Epithelial cell of esophagus (primary cell): Measurements from ENCODE around the gene RBM11.
A peak's percentile ranks its signal among the peaks of the same experiment; 100 is the strongest.

ENCODE experiments used
- DNase-seq: peaks from one replicate; pipeline ENCODE4 v3.0.0; 2010; ENCODE audit warnings: low read depth
- H3K4me3 ChIP-seq: 2 replicates; pipeline ENCODE4 v1.5.1; 2011; ENCODE audit warnings: mild to moderate bottlenecking, low read length, control low read depth
- TF ChIP-seq, protein P1 (sequence below): IDR thresholded peaks from 2 replicates; pipeline ENCODE4 v1.5.1; 2011; ENCODE audit warnings: low read depth, mild to moderate bottlenecking, low read length, control low read depth, inconsistent platforms; ENCODE audit not compliant: insufficient read depth; ENCODE audit errors: missing control alignments

The RBM11 gene

DNA sequence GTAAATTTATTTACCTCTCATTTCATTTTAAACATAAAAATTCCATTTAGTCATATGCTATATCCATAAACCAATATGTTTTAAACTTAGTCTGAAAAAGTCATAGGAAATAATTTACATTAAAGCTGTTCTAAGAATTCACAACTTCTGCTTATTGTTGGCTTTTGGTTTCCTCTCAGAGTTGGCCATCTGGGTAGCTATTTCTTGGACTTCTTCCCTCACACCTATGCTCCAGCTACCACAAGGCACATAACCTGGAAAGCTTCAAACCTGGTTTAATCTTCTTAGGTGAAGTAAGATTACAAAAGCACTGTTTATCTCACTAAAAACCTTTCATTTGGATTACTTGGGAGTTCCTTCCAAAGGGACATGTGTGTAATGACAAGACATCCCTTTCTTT lies 29.8 kb downstream of the RBM11 start:
- H3K4me3 ChIP-seq: no peak overlapping the region
- TF ChIP-seq, protein P1, sequence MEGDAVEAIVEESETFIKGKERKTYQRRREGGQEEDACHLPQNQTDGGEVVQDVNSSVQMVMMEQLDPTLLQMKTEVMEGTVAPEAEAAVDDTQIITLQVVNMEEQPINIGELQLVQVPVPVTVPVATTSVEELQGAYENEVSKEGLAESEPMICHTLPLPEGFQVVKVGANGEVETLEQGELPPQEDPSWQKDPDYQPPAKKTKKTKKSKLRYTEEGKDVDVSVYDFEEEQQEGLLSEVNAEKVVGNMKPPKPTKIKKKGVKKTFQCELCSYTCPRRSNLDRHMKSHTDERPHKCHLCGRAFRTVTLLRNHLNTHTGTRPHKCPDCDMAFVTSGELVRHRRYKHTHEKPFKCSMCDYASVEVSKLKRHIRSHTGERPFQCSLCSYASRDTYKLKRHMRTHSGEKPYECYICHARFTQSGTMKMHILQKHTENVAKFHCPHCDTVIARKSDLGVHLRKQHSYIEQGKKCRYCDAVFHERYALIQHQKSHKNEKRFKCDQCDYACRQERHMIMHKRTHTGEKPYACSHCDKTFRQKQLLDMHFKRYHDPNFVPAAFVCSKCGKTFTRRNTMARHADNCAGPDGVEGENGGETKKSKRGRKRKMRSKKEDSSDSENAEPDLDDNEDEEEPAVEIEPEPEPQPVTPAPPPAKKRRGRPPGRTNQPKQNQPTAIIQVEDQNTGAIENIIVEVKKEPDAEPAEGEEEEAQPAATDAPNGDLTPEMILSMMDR: no peak

DNA sequence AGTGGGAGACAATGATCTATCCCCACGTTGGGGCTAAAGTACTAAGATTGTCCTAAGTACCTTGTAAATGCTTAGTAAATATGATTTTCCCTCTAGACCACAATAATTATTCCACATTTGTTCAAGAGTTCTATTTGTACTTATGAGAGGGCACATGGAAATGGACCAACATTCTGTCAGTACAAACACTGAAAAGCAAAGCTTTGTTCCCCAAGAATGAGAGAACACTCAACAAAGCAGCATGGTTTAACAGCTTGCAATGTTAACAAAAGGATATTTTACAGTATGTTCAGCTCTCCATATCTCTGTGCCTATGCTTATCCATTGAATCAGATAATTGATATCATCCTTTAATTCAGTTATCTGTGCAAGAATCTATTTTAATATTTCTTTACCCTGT lies 35.4 kb downstream of the RBM11 start:
- no peak for DNase-seq
- no peak overlapping the region for H3K4me3 ChIP-seq
- TF ChIP-seq, protein P1: no peak

More for the DNA sequence above, 29.8 kb downstream of the RBM11 start:
- DNase-seq: no peak

DNA sequence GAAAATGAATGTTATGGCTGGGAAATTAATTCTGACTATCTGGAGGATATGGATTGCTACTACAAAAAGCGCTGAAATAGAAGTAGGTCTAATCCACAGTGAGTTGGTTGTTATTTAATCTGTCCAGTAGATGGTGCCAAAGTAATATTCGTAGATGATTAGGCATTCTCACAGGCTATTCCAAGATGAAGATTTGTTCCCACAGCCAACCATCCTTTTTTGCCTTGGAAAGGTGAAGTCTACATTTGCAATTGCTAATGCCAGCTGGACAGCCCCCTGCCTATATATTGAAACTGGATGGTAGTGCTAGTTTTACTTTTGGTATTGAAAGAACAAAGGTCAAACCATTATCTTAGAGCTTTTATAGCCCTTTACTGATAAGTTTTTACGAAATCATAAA lies 43.8 kb downstream of the RBM11 start:
- DNase-seq: peak; percentile 70

DNA sequence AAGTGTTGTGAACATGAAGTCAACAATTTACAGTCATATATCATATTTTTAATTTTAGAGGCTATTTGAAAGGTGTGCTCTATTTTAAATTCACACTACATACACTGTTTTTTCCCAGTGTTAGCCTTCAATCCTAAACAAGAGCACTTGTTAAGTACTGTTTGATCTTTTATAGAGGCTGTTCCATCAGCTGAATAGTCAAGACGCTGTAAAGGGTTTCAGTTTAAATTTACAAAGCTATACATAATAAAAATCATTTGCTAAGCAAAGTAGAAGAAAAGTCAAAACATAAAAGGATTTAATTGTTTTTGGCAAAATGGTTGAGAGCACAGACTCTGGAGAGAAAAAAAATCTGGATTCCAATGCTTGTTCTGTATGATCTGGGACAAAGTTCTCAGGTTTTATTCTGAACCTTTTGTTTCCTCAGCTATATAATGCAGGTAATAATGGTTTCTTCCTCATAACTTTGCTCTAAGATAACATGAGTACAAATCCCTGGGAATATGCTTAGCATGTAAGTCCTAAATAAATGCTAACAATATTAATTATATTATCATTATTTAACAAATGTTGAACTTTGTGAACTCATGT lies 44.3 kb downstream of the RBM11 start:
- no peak for DNase-seq
- TF ChIP-seq, protein P1: no peak
- H3K4me3 ChIP-seq: no peak overlapping the region

More for the DNA sequence above, 43.8 kb downstream of the RBM11 start:
- H3K4me3 ChIP-seq: no peak overlapping the region
- TF ChIP-seq, protein P1: peak; percentile 53

DNA sequence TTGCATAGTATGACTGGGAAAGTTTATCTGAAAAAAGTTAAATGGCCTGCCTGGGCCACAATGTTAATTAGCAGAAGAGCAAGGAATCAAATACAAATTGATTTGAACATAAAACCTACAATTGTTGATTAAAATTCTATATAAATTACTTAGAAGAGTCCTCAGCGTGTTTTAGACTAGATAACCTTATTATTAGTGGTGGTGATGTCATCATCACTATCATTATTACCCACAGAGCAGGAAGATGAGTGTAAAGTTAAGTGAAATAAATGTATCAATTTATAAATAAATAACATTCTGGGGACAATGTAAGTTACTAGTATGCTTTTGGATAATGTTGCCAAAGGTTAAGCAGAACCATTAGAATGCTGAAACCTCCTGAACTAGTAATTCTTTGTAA lies 46.1 kb downstream of the RBM11 start:
- TF ChIP-seq, protein P1: no peak

DNA sequence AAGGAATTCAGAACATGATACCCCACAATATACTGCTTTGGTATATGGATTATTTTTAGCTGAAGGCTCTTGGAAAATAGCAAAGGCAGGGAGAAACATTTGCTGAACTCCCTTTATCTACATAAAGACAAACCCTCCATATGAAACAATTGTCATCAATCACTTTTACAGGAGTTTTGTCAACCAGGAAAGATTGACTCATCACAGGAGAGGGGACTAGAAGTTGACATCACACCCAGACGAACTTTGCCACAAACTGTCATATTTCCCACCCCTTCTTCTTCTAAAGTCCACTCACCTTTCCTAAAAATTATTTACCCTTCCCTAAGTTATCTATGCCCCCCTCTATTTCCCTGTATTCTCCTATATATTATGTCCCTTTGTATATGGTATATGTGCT lies 47.9 kb downstream of the RBM11 start:
- no peak overlapping the region for H3K4me3 ChIP-seq
- TF ChIP-seq, protein P1: no peak
- DNase-seq: no peak

More for the DNA sequence above, 46.1 kb downstream of the RBM11 start:
- no peak overlapping the region for H3K4me3 ChIP-seq
- DNase-seq: no peak

DNA sequence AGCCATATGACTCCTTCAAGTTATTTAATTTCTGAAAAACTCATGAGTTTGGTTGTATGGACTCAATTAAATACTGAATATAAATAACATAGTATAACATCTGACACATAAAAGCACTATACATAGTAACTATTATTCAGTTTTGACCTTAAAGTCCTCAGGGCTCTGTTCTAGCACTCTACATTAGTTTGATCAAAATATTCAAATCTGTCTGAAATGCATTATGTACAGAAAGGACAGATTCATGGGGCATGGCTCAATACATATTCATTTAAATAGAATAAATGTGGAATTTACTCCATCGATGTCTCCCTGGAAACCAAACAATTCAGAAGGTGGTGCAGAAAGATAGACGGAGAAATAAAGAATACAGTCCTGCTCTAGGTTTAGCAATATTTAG lies 49.1 kb downstream of the RBM11 start:
- no peak for DNase-seq
- TF ChIP-seq, protein P1: no peak

More for the DNA sequence above, 49.1 kb downstream of the RBM11 start:
- no peak overlapping the region for H3K4me3 ChIP-seq
